ENCODE measurements around the gene NSD1. TPM values are rescaled to one million over a fixed set of nuclear protein-coding genes. Genes with fewer than 3 reads are reported as not detected.
"Not testable (repeated sequence)": the region's sequence is repeated elsewhere in the genome, so short reads cannot be mapped to it uniquely, and the experiment has no call there.

Gene NSD1
- polyA plus RNA-seq, 4 donors: 4.3 to 27.2 (median 11.5) TPM

- no peak for FAIRE-seq
- Histone ChIP-seq H3K4me3 (ENCODE audit: low read depth in 1 of 3, low read length in 3 of 3) (peak within 1 kb of the TSS; percentile 84 to 95 (median 89)), H3K4me1 (ENCODE audit: control insufficient read depth in 3 of 3, insufficient read depth in 2 of 3, low read depth in 1 of 3, low read length in 2 of 3) (peaks cover 7 to 41% (median 10%) of the 10 kb centered on the region in 3 donors), H3K27me3 (ENCODE audit: control insufficient read depth in 3 of 3, insufficient read depth in 3 of 3, low read length in 3 of 3) (no peaks in the 10 kb centered on the region), H3K36me3 (ENCODE audit: control insufficient read depth in 3 of 3, insufficient read depth in 2 of 3, low read depth in 1 of 3, low read length in 3 of 3) (peaks cover 0 to 63% (median 5%) of the 10 kb centered on the region in 3 donors), H3K9me3 (ENCODE audit: control insufficient read depth in 2 of 2, insufficient read depth in 1 of 2, low read depth in 1 of 2, low read length in 1 of 2) (no peaks in the 10 kb centered on the region), H3K27ac (ENCODE audit: low read depth in 1 of 3, low read length in 2 of 3) (peak within 1 kb of the TSS; percentile 76 to 96 (median 92))
- 0 to 1% (median 0%) methylated on average over 60 to 100 of the region's 100 CpGs for WGBS, 3 donors
- DNase-seq: peak; percentile 79 to 93
Measured at GRCh38 chr5:177303121-177303924, 169.8 kb downstream of the NSD1 start, which contains the start of the genes PRELID1 and RAB24. Gene PRELID1 (plus strand): TSS chr5:177303799. CDS start chr5:177303986, 187 bp downstream. Gene RAB24 (minus strand): TSS chr5:177303719. CDS start chr5:177303288, 431 bp downstream.

- Histone ChIP-seq H3K36me3 (ENCODE audit: control insufficient read depth in 3 of 3, insufficient read depth in 2 of 3, low read depth in 1 of 3, low read length in 3 of 3) (peaks cover 0 to 63% (median 5%) of the 10 kb centered on the region in 3 donors), H3K4me1 (ENCODE audit: control insufficient read depth in 3 of 3, insufficient read depth in 2 of 3, low read depth in 1 of 3, low read length in 2 of 3) (peaks cover 7 to 34% (median 10%) of the 10 kb centered on the region in 3 donors), H3K27me3 (ENCODE audit: control insufficient read depth in 3 of 3, insufficient read depth in 3 of 3, low read length in 3 of 3) (no peaks in the 10 kb centered on the region), H3K9me3 (ENCODE audit: control insufficient read depth in 2 of 2, insufficient read depth in 1 of 2, low read depth in 1 of 2, low read length in 1 of 2) (no peaks in the 10 kb centered on the region), H3K4me3 (ENCODE audit: low read depth in 1 of 3, low read length in 3 of 3) (peak overlapping the region; percentile 84 to 95 (median 89)), H3K27ac (ENCODE audit: low read depth in 1 of 3, low read length in 2 of 3) (peak overlapping the region; percentile 49 to 92 (median 73))
- 0 to 1% (median 0%) methylated on average over 25 of the region's 25 CpGs for WGBS, 3 donors
- DNase-seq (no peak), FAIRE-seq (no peak)
Measured at GRCh38 chr5:177303925-177304391, 170.4 kb downstream of the NSD1 start.

- Histone ChIP-seq H3K9me3 (ENCODE audit: control insufficient read depth in 2 of 2, insufficient read depth in 1 of 2, low read depth in 1 of 2, low read length in 1 of 2) (no peaks in the 10 kb centered on the region), H3K4me1 (ENCODE audit: control insufficient read depth in 3 of 3, insufficient read depth in 2 of 3, low read depth in 1 of 3, low read length in 2 of 3) (peaks cover 7 to 28% (median 10%) of the 10 kb centered on the region in 3 donors), H3K36me3 (ENCODE audit: control insufficient read depth in 3 of 3, insufficient read depth in 2 of 3, low read depth in 1 of 3, low read length in 3 of 3) (peaks cover 0 to 65% (median 5%) of the 10 kb centered on the region in 3 donors), H3K4me3 (ENCODE audit: low read depth in 1 of 3, low read length in 3 of 3) (peak overlapping the region; percentile 84 to 95 (median 89)), H3K27ac (ENCODE audit: low read depth in 1 of 3, low read length in 2 of 3) (peak overlapping the region; percentile 49 to 92 (median 73)), H3K27me3 (ENCODE audit: control insufficient read depth in 3 of 3, insufficient read depth in 3 of 3, low read length in 3 of 3) (no peaks in the 10 kb centered on the region)
- FAIRE-seq (no peak), DNase-seq (peak; percentile 95 to 96)
- WGBS, 3 donors: 8 to 20% (median 9%) methylated on average over 18 to 19 of the region's 19 CpGs
Measured at GRCh38 chr5:177304392-177305119, 171.0 kb downstream of the NSD1 start.

DNA sequence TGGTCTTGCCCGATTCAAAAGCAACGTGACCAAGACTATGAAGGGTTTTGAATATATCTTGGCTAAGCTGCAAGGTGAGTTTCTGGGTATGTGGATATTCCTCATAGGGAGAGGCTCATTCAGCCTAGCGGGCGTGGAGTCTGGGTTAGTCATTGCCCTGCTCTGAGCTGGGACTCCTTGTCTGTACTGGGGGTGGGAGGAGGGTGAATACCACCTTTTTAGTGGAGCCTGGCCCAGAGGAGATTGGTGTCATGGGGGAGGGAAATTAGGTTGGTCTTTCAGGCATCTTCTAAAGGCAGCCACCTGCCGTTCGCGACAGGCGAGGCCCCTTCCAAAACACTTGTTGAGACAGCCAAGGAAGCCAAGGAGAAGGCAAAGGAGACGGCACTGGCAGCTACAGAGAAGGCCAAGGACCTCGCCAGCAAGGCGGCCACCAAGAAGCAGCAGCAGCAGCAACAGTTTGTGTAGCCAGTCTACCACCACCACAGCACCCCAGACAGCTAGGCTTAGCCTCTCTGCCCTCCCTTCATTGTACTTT lies 172.6 kb downstream of the NSD1 start:
- H3K27ac ChIP-seq (ENCODE audit: low read depth in 1 of 3, low read length in 2 of 3); FAIRE-seq; H3K9me3 ChIP-seq (ENCODE audit: control insufficient read depth in 2 of 2, insufficient read depth in 1 of 2, low read depth in 1 of 2, low read length in 1 of 2); H3K27me3 ChIP-seq (ENCODE audit: control insufficient read depth in 3 of 3, insufficient read depth in 3 of 3, low read length in 3 of 3); DNase-seq; H3K4me3 ChIP-seq (ENCODE audit: low read depth in 1 of 3, low read length in 3 of 3): not testable (repeated sequence)
- WGBS, 3 donors: 75 to 78% (median 78%) methylated on average over 11 of the region's 11 CpGs
- Histone ChIP-seq H3K4me1 (ENCODE audit: control insufficient read depth in 3 of 3, insufficient read depth in 2 of 3, low read depth in 1 of 3, low read length in 2 of 3) (peaks cover 3 to 28% (median 7%) of the 10 kb centered on the region in 3 donors), H3K36me3 (ENCODE audit: control insufficient read depth in 3 of 3, insufficient read depth in 2 of 3, low read depth in 1 of 3, low read length in 3 of 3) (peaks cover 0 to 73% (median 5%) of the 10 kb centered on the region in 3 donors)

DNA sequence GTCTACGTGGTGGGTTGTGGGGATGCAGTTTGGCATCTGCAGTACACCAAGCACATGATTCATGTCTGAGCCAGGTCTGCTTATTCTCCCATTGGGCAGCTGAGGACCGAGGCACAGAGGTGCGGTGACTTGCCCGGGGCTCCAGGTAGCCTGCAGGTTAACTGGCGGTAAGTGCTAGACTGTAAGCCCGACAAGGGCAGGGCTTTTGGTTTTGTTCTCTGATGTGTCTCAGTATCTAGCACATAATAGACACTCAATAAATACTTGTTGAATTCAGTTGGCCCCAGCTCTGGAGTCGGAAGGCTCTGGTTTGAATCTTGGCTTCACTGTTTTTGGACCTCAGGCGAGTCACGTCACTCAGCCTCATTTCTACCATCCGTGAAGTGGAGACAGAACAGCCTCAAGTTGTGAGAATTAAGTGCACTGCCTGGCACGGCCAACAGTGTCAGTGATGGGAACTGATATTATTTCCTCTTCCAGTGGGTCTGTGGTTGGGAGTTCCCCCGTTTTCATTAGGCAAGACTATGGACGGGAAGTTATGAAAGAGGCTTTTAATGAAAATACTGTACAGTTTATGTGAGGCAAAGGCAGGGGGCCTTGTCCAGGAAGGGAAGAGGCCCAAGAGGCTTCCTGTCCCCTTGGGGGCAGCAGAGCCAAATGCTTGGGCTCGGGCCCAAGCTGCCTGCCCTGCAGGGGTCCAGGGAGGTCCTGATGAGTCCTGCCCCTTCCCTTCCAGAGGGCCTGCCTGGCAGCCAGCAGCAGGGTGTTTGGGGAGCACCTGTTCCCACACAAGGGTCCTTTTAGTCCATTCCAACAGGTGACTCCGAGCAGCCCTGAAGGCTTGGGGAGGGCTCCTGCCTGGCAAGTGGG lies 173.3 kb downstream of the NSD1 start:
- Histone ChIP-seq H3K27ac (ENCODE audit: low read depth in 1 of 3, low read length in 2 of 3) (no peak overlapping the region), H3K9me3 (ENCODE audit: control insufficient read depth in 2 of 2, insufficient read depth in 1 of 2, low read depth in 1 of 2, low read length in 1 of 2) (no peaks in the 10 kb centered on the region), H3K4me3 (ENCODE audit: low read depth in 1 of 3, low read length in 3 of 3) (no peak overlapping the region), H3K4me1 (ENCODE audit: control insufficient read depth in 3 of 3, insufficient read depth in 2 of 3, low read depth in 1 of 3, low read length in 2 of 3) (peaks cover 0 to 25% (median 3%) of the 10 kb centered on the region in 3 donors), H3K36me3 (ENCODE audit: control insufficient read depth in 3 of 3, insufficient read depth in 2 of 3, low read depth in 1 of 3, low read length in 3 of 3) (peaks cover 0 to 65% (median 5%) of the 10 kb centered on the region in 3 donors), H3K27me3 (ENCODE audit: control insufficient read depth in 3 of 3, insufficient read depth in 3 of 3, low read length in 3 of 3) (no peaks in the 10 kb centered on the region)
- WGBS, 3 donors: 73 to 85% (median 78%) methylated on average over 14 to 15 of the region's 15 CpGs
- DNase-seq (no peak), FAIRE-seq (no peak)

DNA sequence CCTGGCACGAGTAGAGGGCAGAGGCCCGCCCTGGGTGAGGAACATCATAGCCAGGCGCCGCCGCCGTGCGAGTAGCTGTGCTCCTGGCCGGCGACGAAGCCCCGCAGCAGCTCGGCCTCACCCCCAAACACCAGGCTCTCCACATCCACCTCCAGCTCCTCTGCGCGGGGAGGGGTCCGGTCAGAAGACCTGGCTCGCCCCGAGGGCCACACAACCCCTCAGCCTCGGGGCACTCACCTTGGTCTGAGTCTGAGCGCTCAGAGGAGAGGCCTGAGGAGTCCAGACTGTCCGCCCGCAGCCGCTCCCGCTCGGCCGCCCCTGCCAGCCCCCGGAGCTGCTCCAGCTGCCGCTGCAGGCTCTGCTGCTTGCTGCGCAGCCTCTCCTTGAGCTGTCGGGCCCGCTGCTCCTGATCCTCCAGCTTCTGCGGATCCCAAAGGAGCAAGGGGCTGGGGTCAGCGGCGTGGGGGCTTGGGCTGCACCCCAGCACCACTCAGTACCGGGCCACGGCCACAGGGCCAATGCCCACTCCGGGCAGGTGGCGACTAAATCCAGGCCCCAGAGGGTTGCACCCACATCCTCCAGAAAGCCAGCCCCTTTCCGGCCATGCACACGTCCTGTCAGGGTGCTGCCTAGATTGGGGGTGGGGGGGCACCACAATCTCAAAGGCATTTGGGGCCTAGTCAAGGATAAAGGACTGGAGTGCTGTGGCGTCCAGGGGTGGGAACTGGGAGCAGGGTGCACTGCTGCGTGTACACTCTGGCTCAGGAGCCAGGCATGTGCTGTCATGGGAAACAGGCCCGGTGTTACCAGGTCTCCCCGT lies 174.2 kb downstream of the NSD1 start:
- 86 to 89% (median 86%) methylated on average over 42 to 43 of the region's 43 CpGs for WGBS, 3 donors
- DNase-seq: no peak
- H3K4me3 ChIP-seq (ENCODE audit: low read depth in 1 of 3, low read length in 3 of 3): no peak overlapping the region
- peaks cover 0 to 62% (median 5%) of the 10 kb centered on the region in 3 donors for H3K36me3 ChIP-seq (ENCODE audit: control insufficient read depth in 3 of 3, insufficient read depth in 2 of 3, low read depth in 1 of 3, low read length in 3 of 3)
- no peaks in the 10 kb centered on the region for H3K9me3 ChIP-seq (ENCODE audit: control insufficient read depth in 2 of 2, insufficient read depth in 1 of 2, low read depth in 1 of 2, low read length in 1 of 2)
- FAIRE-seq: no peak
- peaks cover 3 to 23% (median 3%) of the 10 kb centered on the region in 3 donors for H3K4me1 ChIP-seq (ENCODE audit: control insufficient read depth in 3 of 3, insufficient read depth in 2 of 3, low read depth in 1 of 3, low read length in 2 of 3)
- no peak overlapping the region for H3K27ac ChIP-seq (ENCODE audit: low read depth in 1 of 3, low read length in 2 of 3)
- no peaks in the 10 kb centered on the region for H3K27me3 ChIP-seq (ENCODE audit: control insufficient read depth in 3 of 3, insufficient read depth in 3 of 3, low read length in 3 of 3)

- DNase-seq: no peak
- Histone ChIP-seq H3K36me3 (ENCODE audit: control insufficient read depth in 3 of 3, insufficient read depth in 2 of 3, low read depth in 1 of 3, low read length in 3 of 3) (peaks cover 0 to 62% (median 5%) of the 10 kb centered on the region in 3 donors), H3K27ac (ENCODE audit: low read depth in 1 of 3, low read length in 2 of 3) (no peak overlapping the region), H3K4me3 (ENCODE audit: low read depth in 1 of 3, low read length in 3 of 3) (no peak overlapping the region), H3K4me1 (ENCODE audit: control insufficient read depth in 3 of 3, insufficient read depth in 2 of 3, low read depth in 1 of 3, low read length in 2 of 3) (peaks cover 3 to 28% (median 3%) of the 10 kb centered on the region in 3 donors), H3K9me3 (ENCODE audit: control insufficient read depth in 2 of 2, insufficient read depth in 1 of 2, low read depth in 1 of 2, low read length in 1 of 2) (no peaks in the 10 kb centered on the region), H3K27me3 (ENCODE audit: control insufficient read depth in 3 of 3, insufficient read depth in 3 of 3, low read length in 3 of 3) (no peaks in the 10 kb centered on the region)
- 85 to 91% (median 89%) methylated on average over 11 of the region's 11 CpGs for WGBS, 3 donors
- no peak for FAIRE-seq
Measured at GRCh38 chr5:177308740-177309139, 175.2 kb downstream of the NSD1 start.

Data from small intestine (tissue), 7 donors.